Hepatic stellate cell (primary cell): ENCODE measurements around the gene SEL1L2.
"Not testable (repeated sequence)": the region's sequence is repeated elsewhere in the genome, so short reads cannot be mapped to it uniquely, and the experiment has no call there.

Experiments
- DNase-seq: peaks from one replicate; pipeline ENCODE4 v3.0.0; 2011; ENCODE audit warnings: low spot score

SEL1L2 gene, protein sequence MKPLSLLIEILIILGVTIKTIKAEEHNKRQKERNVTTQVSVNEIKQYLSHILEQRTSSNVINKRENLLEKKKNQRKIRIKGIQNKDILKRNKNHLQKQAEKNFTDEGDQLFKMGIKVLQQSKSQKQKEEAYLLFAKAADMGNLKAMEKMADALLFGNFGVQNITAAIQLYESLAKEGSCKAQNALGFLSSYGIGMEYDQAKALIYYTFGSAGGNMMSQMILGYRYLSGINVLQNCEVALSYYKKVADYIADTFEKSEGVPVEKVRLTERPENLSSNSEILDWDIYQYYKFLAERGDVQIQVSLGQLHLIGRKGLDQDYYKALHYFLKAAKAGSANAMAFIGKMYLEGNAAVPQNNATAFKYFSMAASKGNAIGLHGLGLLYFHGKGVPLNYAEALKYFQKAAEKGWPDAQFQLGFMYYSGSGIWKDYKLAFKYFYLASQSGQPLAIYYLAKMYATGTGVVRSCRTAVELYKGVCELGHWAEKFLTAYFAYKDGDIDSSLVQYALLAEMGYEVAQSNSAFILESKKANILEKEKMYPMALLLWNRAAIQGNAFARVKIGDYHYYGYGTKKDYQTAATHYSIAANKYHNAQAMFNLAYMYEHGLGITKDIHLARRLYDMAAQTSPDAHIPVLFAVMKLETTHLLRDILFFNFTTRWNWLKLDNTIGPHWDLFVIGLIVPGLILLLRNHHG

GRCh38 chr20:13990465-13990864 lies at the start of gene SEL1L2:
TSS of gene SEL1L2 (minus strand) at chr20:13990614. CDS start at chr20:13990534, 80 bp downstream.
- no peak for DNase-seq

DNA sequence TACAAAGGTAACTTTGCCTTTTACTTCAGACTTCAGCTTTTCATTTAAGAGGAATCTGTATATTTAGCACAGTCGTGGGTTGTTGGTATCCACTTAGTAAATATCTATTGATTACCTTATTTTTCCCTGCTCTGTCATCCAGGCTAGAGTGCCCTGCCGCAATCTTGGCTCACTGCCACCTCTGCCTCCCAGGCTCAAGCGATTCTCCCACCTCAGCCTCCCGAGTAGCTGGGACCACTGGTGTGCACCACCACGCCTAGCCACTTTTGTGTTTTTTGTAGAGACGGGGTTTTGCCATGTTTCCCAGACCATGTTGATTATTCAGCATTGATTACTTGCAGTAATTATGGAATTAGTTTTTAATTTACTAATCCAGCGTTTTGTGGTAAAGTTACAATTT lies 46.2 kb upstream of the SEL1L2 start:
- DNase-seq: no peak

DNA sequence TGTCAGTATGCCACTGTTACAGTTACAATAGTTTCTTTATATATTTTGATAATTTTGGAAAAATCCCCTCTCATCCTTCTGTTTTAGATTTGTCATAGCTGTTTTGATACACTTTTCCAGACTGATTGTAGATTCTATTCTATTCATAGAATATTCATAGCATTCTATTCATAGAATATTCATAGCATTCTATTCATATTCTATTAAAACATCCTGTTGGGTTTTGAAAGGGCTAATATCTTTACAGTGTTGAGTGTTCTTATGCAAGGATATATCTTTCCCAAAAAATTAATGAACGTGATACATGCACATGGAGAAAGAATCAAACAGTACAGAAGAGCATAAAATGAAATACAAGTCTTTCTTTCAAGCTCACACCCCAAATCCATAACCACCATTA lies 42.9 kb upstream of the SEL1L2 start:
- DNase-seq: no peak

DNA sequence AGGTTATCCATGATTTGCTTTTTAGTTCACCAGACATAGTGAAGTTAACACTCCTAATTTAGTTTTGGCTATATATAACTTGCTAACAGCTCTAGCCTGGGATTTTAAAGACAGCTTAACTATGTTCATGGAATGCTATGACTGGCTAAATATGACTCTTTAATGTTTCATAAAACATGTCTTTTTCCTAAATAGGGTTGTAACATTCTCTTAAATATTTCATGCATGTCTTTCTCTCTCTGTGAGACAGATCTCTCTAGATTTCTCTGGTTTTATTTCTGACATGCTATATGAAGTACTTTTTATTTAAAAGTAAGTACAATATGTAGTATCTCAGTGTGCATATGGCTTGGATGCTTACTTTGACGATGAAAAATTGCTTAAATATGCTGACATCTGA lies 40.6 kb upstream of the SEL1L2 start:
- DNase-seq: no peak

DNA sequence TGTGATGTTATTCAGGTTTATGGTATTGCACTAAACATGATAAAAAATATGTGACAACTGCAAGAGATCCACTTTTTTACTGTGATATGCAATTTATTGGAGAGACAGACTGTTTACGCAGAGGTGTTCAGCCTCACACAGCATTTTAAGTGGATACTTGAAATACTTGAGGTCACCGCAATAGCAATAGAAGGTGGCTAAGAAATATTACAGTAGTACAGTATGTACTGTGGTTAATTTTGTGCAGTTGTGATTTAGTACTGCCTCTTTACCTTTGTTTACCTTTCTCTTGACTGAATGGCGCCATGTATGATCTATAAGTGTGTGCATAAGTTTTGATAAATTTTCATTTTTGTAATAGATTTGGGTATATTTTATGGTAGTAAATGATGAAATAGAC lies 22.3 kb upstream of the SEL1L2 start:
- no peak for DNase-seq

- DNase-seq: no peak
Observed at GRCh38 chr20:14009208-14009607, 18.8 kb upstream of the SEL1L2 start.

GRCh38 chr20:14005996-14006395 lies 15.6 kb upstream of the SEL1L2 start:
- DNase-seq: no peak

GRCh38 chr20:14000917-14001316 lies 10.5 kb upstream of the SEL1L2 start:
- DNase-seq: no peak

- DNase-seq: no peak
Observed at GRCh38 chr20:13996265-13996664, 5.9 kb upstream of the SEL1L2 start.

GRCh38 chr20:13995841-13996240 lies 5.4 kb upstream of the SEL1L2 start:
- DNase-seq: no peak

DNA sequence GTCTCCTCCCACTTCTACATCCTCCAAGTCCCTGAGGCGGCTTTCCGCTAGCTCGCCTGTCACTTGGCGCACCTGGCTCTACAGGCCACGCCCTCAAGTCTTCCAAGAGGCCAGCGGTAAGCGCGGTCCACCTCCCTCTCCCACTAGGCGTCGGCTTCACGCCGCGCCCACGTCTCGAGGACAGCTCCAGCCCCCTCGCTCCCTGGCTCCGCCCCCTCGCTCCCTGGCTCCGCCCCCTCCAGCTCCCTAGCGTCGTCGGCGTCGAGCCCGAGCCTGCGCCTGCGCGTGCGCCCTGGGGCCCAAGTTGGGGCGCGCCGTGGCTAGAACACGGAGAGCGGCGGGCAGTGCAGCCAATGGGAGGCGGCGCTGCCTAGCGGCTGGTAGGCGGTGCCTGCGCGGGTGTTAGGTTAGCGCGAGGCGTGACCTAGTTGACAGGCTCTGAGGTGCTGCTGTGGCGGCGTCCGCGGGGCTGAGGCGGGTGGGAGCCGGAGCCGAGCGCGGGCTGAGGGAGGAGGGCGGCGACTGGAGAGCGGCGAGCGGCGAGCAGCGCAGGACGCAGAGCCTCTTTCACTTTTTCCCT lies 4.8 kb upstream of the SEL1L2 start, which contains the start of gene MACROD2:
MACROD2 (plus strand) TSS at position 431 of the 580 bp plus-strand sequence.
- DNase-seq: peak; percentile 48

DNA sequence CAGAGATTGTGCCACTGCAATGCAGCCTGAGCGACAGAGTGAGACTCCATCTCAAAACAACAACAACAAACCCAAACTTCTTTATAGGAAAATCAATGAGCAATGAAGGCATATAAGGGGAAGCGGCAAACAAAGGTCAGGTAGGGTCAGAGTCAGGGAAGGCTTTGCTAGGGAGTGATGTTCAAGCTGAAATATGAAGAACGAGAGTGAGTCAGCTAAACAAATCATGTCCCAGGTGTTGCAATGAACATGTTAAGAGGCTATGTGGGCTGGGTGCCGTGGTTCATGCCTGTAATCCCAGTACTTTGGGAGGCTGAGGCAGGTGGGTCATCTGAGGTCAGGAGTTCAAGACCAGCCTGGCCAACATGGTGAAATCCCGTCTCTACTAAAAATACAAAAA lies 1.5 kb upstream of the SEL1L2 start:
- DNase-seq: not testable (repeated sequence)

DNA sequence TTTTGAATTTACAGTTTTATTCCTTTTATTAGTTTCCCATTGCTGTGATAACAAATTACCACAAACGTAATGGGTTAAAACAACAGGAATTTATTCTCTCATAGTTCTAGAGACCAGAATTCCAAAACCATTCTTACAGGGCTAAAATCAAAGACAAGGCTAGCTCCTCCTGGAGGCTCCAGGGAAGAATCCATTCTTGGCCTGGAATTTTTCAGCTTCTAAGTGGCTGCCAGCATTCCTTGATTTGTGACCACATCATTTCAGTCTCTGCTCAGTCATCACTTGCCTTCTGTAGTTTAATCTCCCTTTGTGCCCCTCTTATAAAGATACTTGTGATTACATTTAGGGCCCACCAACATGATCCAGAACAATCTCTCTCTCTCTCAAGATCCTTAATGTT lies 897 bp upstream of the SEL1L2 start:
- DNase-seq: no peak

DNA sequence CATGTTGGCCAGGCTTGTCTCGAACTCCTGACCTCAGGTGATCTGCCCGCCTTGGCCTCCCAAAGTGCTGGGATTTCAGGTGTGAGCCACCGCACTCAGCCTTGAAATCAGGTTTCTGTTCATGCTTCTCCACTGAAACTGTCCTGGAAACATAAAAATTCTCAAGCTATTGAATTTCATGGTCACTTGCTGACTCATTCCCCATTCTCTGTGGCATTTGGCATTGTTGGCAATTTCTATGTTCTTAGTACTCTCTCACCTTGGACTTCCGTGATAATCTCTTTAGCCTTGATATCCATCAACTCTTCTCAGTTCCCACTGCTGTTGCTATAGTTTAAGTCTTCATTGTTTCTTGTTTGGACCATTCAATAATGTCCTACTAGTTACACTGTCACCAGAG lies 6.2 kb downstream of the SEL1L2 start:
- no peak for DNase-seq

DNA sequence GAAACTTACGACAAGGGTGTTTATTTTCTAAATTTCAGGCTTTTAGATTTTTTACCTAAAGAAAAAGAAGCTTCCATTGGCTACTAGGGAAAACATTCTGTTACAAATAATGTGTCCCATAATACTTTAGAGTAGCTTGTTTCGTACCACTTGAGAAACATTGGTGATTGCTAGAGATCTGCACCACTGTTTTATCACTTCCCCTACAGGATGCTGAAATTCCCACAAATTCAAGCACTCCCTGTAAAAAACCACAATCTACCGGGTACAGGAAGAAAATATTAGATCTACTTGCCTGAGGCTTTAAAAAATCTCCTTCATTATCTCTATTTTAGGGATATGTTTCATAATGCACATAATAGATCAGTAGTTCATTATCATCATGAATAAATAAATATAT lies 29.9 kb downstream of the SEL1L2 start:
- DNase-seq: no peak

- DNase-seq: no peak
Observed at GRCh38 chr20:13960119-13960518, 30.3 kb downstream of the SEL1L2 start.

DNA sequence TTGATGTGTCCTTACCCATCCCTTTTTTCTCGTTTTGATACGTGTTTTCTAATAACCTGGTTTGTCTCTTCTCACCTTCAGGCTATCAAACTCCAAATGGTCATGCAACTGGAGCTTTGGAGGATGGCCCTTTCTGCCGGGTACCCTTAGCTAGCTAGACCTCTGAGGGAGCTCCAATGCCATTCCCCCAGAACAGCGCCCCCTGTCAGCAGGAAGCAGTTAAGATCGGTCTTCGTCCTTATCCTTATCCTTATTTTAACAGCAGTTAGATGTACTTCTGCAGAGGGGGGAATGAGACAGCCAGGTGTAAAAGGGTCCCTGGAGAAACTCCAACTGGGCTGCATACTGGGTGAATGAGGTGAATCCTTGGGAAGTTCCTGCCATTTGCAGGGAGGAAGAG lies 37.2 kb downstream of the SEL1L2 start:
- no peak for DNase-seq

DNA sequence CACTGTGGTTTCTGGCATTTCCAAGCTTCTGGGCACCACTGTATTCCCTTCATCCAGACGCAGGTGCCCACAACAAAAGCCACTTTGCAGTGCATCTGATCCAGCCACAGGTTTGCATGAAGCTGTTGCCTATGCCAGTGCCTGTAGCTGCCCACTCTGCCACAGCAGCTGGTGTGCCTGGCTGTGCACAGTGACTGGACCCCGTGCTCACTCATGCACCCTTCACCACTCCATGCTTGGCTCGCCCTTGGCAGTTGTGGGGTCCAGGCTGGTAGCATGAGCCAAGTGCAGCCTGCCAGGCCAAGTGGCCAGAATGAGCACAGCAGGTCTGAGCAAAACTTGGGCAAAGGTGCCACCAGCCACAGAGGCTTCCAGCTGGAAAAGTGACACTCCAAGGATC lies 42.7 kb downstream of the SEL1L2 start:
- DNase-seq: no peak

- DNase-seq: no peak
Observed at GRCh38 chr20:13941031-13941430, 49.4 kb downstream of the SEL1L2 start.

- DNase-seq: no peak
Observed at GRCh38 chr20:13936781-13937576, 53.4 kb downstream of the SEL1L2 start.

GRCh38 chr20:13934992-13935894 lies 55.2 kb downstream of the SEL1L2 start:
- DNase-seq: no peak
